GF-D8 (cell line): ENCODE data around the gene TUT4.
A peak's percentile ranks its signal among the peaks of the same experiment; 100 is the strongest.
"Not testable (repeated sequence)": the region's sequence is repeated elsewhere in the genome, so short reads cannot be mapped to it uniquely, and the experiment has no call there.

Experiments used
- DNase-seq: peaks from one replicate; lab custom pipeline; 2025; lab: John Stamatoyannopoulos, UW

Gene TUT4

GRCh38 chr1:52552505-52553361, at the start of gene TUT4:
TSS of gene TUT4 (minus strand) at chr1:52553092. CDS start at chr1:52526280, 26,812 bp downstream.
- peak; percentile 56 for DNase-seq

GRCh38 chr1:52601991-52602855, 49.3 kb upstream of the TUT4 start, which contains the start of gene GPX7:
TSS of gene GPX7 (plus strand) at chr1:52602371. CDS start at chr1:52602410, 39 bp downstream.
- no peak for DNase-seq

- DNase-seq, result no peak
Measured at GRCh38 chr1:52601519-52601918, 48.6 kb upstream of the TUT4 start.

- no peak for DNase-seq
Measured at GRCh38 chr1:52600533-52601179, 47.8 kb upstream of the TUT4 start.

GRCh38 chr1:52599236-52599635, 46.3 kb upstream of the TUT4 start:
- no peak for DNase-seq

GRCh38 chr1:52598729-52599128, 45.8 kb upstream of the TUT4 start:
- DNase-seq, result no peak

GRCh38 chr1:52597912-52598311, 45.0 kb upstream of the TUT4 start:
- no peak for DNase-seq

GRCh38 chr1:52595061-52595460, 42.2 kb upstream of the TUT4 start:
- DNase-seq, result no peak

GRCh38 chr1:52593495-52593894, 40.6 kb upstream of the TUT4 start:
- DNase-seq, result no peak

GRCh38 chr1:52592637-52593323, 39.9 kb upstream of the TUT4 start:
- no peak for DNase-seq

- no peak for DNase-seq
Measured at GRCh38 chr1:52590266-52590665, 37.4 kb upstream of the TUT4 start.

- DNase-seq, result peak; percentile 26
Measured at GRCh38 chr1:52588535-52588934, 35.6 kb upstream of the TUT4 start.

- DNase-seq, result no peak
Measured at GRCh38 chr1:52588027-52588426, 35.1 kb upstream of the TUT4 start.

GRCh38 chr1:52585474-52585873, 32.6 kb upstream of the TUT4 start:
- no peak for DNase-seq

- DNase-seq, result no peak
Measured at GRCh38 chr1:52582116-52582696, 29.3 kb upstream of the TUT4 start.

- no peak for DNase-seq
Measured at GRCh38 chr1:52580283-52580682, 27.4 kb upstream of the TUT4 start.

- DNase-seq, result no peak
Measured at GRCh38 chr1:52579415-52579814, 26.5 kb upstream of the TUT4 start.

- not testable (repeated sequence) for DNase-seq
Measured at GRCh38 chr1:52578066-52578465, 25.2 kb upstream of the TUT4 start.

GRCh38 chr1:52576074-52576473, 23.2 kb upstream of the TUT4 start:
- no peak for DNase-seq

GRCh38 chr1:52574594-52574993, 21.7 kb upstream of the TUT4 start:
- DNase-seq, result peak; percentile 43

GRCh38 chr1:52572387-52572786, 19.5 kb upstream of the TUT4 start:
- DNase-seq, result no peak
